Metanephros (tissue), 2 donors: ENCODE data around the gene TPTE. TPM values are rescaled to one million over a fixed set of nuclear protein-coding genes. Genes with fewer than 3 reads are reported as not detected.

Experiments used
- small RNA-seq: library from RNA; depleted of rRNA; stranded (forward); fragments of <200 nt; gene quantifications from one replicate; pipeline ENCODE3, GENCODE V24; 2014; ENCODE audit warnings: low replicate concordance
- total RNA-seq: library from RNA; depleted of rRNA; stranded (reverse); fragments of >200 nt; gene quantifications from one replicate; pipeline ENCODE4 v1.2.3, GENCODE V29; 2014

TPTE gene
- not detected for total RNA-seq

GRCh38 chr21:10521091-10521598 is at the start of gene TPTE:
TSS of gene TPTE (plus strand) at chr21:10521583. CDS start at chr21:10538724, 17,141 bp downstream.

Small RNAs within 50 kb of the gene (small RNA-seq; reads per million reads assigned to genes)
- not detected for gene CYCSP41
